Ovary (tissue), 3 donors: ENCODE measurements around the gene KLK7.

ENCODE experiments used
- EP300 ChIP-seq: sonication (generic); formaldehyde crosslinking; IDR thresholded peaks from one replicate; pipeline ENCODE4 v1.6.1; 2017; ENCODE audit warnings: antibody characterized with exemption
- POLR2A ChIP-seq: fragments of 450-650 bp; IDR thresholded peaks from one replicate; pipeline ENCODE4 v1.6.1; 2017; ENCODE audit warnings: antibody characterized with exemption, mild to moderate bottlenecking, moderate library complexity
- TF ChIP-seq, protein P1 (sequence below), 3 donors: fragments of 450-650 bp in 2 of 3; fragments of 200-600 bp in 1 of 3; IDR thresholded peaks; one replicate each; pipeline versions ENCODE4 v1.5.1 to v1.8.0; 2016 to 2022; ENCODE audit warnings: antibody characterized with exemption in 3 of 3, mild to moderate bottlenecking in 1 of 3
- donor health status: DM: no; HTN: no; CAD: no.

DNA sequence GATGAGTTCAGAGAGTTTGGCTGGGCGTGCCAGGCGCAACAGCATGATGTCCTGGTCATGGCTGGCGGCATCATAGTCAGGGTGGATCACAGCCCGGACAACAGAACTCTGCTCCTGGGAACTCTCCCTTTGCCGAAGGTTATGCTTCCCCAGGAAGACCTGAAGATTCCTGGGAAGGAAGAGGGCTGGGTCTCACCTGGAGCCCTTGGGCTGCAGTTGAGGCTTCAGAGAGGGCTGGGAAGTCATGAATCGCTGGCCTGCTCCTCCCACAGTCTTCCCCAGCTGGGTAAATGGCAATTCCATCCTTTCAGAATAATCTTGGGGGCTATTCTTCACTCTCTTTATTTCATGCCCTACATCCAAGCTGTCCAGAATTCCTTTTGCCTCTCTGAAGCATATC is 20.3 kb downstream of the KLK7 start:
- TF ChIP-seq, protein P1, sequence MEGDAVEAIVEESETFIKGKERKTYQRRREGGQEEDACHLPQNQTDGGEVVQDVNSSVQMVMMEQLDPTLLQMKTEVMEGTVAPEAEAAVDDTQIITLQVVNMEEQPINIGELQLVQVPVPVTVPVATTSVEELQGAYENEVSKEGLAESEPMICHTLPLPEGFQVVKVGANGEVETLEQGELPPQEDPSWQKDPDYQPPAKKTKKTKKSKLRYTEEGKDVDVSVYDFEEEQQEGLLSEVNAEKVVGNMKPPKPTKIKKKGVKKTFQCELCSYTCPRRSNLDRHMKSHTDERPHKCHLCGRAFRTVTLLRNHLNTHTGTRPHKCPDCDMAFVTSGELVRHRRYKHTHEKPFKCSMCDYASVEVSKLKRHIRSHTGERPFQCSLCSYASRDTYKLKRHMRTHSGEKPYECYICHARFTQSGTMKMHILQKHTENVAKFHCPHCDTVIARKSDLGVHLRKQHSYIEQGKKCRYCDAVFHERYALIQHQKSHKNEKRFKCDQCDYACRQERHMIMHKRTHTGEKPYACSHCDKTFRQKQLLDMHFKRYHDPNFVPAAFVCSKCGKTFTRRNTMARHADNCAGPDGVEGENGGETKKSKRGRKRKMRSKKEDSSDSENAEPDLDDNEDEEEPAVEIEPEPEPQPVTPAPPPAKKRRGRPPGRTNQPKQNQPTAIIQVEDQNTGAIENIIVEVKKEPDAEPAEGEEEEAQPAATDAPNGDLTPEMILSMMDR (IDR thresholded peaks at IDR 0.05), result no peak
- no peak for TF ChIP-seq POLR2A
- no peak for TF ChIP-seq EP300
